AG10803 (cell line): ENCODE measurements around the gene PEPD.

ENCODE experiments used
- DNase-seq: peaks from one replicate; pipeline ENCODE4 v3.0.0; 2010; ENCODE audit warnings: low read depth
- H3K4me3 ChIP-seq: 2 replicates; pipeline ENCODE4 v1.5.1; 2011; ENCODE audit warnings: mild to moderate bottlenecking, low read length, control low read depth
- CTCF ChIP-seq: conservative IDR thresholded peaks from 2 replicates; pipeline ENCODE4 v1.5.1; 2011; ENCODE audit warnings: mild to moderate bottlenecking, low read length, control low read depth, inconsistent platforms

Gene PEPD

DNA sequence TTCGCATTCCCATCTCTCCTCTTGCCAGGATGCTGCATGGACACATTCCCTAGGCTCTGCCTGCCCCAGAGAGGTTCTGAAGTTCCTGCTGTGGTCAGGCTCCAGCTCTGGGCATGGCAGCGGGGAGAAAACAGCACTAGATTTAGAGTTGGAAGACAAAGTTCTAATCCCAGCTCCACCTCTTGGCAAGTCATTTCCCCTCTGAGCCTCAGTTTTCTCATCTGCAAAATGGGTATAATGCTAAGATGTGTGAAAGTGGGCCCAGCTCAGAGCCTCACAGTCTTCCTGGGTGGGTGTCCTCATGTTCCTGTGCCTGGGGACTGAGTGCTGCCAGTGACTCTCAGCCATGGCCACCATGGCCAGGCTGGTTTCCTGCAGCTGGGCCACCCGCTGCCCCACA, 9.6 kb downstream of the PEPD start:
- DNase-seq, result no peak
- TF ChIP-seq CTCF, result no peak
- no peak overlapping the region for H3K4me3 ChIP-seq

DNA sequence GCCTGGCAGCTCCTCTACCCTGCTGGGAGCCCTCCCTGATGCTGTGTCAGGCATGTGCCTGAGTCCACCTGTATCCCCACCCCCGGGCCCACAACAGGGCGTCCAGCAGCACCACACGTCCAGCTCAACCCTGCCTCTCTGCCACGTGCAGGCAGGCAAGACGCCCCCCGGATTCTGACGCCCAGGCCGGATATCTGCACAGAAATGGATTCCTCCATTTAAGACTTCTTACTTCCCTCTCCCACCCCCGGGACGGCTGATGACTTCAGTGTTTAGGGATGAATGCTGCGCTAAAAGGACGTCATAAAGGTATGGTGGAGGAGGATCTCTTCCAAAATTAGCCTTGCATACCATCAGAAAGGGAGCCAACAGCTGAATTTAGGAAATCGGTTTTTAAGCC, 10.2 kb downstream of the PEPD start:
- no peak for TF ChIP-seq CTCF
- no peak for DNase-seq
- no peak overlapping the region for H3K4me3 ChIP-seq

DNA sequence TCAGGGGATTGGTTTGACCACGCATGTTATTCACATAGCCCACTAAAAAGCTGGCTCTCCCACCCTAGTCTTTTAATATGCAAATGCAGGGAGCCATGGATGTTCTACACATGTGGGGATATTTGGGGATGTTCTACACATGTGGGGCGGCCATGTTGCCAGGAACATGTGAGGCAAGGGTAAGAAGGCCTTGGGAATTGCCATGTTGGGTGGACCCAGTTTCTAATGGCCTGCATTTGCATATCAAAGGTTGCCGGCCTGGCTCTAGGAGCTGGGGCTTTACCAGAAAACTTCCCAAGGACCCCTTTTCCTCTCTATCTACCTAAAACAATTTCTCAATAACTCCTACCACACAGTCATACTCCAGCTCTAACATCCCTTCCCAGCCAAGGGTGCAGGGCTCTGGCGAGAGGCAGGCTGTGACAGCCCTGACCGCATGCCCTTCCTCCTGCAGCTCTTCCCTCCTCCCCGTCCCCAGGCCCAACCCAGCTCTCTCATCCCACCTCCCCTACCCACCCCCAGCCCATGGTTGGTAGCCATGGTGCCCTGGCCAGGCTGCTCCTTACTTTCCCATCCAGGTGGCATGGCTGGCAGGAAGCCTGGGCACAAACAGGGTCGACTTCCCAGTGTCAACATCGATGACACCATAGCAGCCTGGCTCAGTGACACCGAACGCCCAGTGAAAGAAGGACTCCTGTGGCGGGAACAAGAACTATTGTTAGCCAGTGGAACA, 11.0 kb downstream of the PEPD start:
- TF ChIP-seq CTCF, result no peak
- no peak for DNase-seq
- no peak overlapping the region for H3K4me3 ChIP-seq

- H3K4me3 ChIP-seq, result no peak overlapping the region
- DNase-seq, result no peak
- no peak for TF ChIP-seq CTCF
Observed at GRCh38 chr19:33509774-33510173, 11.8 kb downstream of the PEPD start.

DNA sequence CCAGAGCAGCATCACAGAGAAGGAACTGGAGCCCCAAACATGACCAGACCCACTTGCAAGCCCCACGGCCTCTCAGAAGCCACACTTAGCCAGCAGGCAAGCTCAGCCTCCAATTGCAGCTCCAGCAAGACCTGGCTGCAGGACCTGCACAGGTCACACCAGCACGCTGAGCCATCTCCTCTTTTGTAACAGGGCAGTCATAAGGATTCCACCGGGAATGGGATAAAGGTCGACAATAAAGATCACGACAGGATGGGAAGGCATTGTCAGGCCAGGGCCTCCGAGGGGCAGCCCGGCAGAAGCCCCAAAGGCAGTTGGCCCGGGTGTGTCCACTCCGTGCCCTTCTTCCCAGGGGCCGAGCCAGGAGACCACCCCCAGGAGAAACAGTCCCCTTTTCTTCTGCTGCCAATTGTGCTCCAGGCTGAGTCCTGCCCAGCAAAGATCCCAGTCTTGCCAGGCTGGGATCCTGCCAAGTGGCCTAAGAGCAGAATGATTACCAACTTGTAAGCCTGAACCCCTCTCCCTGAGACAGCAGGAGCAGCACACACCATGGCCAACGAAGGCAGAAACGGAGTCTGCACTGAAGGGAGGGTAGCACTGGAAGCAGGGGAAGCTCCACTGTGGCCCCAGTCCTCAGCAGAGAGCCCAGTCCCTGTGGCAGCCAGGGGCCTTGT, 12.5 kb downstream of the PEPD start:
- no peak overlapping the region for H3K4me3 ChIP-seq
- DNase-seq, result peak; percentile 41
- TF ChIP-seq CTCF, result no peak

DNA sequence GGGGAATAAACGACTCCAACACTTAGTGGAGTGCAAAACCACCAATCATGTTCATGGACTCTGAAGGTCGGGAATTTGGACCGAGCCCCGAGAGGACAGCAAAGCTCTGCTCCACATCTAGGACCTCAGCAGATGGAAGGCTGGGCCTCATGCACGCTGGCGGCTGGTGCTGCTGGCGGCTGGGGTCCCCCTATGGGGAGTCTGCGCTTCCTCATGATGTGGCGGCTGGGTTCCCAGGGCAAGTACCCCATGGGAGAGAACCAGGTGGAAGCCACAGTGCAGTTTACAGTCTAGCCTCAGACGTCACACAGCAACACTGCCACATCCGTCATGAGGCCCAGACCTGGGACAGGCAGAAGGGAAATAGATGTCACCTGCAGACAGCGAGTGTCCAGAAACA, 13.2 kb downstream of the PEPD start:
- no peak for DNase-seq
- no peak for TF ChIP-seq CTCF
- no peak overlapping the region for H3K4me3 ChIP-seq

DNA sequence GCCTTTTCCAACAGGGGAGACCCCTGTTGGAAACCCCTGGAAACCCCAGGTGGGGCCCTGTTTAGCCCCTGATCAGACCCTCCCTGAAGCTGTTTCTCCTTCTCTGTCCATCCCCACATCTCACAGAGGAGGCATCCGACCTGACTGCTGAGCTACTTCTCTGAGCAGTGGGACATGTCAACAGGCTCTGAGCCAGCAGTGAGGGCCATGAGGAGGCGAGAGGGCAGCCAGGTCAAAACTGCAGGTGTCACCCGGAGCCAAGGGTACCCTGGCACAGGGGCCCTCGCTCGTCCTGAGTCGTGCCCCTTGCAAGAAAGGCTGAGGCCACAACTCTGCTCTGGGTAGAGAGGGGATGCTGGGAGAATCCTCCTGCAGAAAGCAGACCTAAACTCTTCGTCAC, 13.6 kb downstream of the PEPD start:
- H3K4me3 ChIP-seq, result no peak overlapping the region
- DNase-seq, result no peak
- TF ChIP-seq CTCF, result no peak
